Astrocyte (in vitro differentiated cells and primary cell): ENCODE data around the gene TCERG1.

Source experiments
- EZH2 ChIP-seq: IDR thresholded peaks from 2 replicates; pipeline ENCODE4 v1.6.1; 2012; ENCODE audit warnings: mild to moderate bottlenecking, low read length, inconsistent platforms; ENCODE audit not compliant: insufficient read depth
- TF ChIP-seq, protein P1 (sequence below): IDR thresholded peaks from 2 replicates; pipeline ENCODE4 v1.5.1; 2011; ENCODE audit warnings: low read depth, mild to moderate bottlenecking, inconsistent platforms, low read length, moderate library complexity; ENCODE audit not compliant: insufficient read depth

DNA sequence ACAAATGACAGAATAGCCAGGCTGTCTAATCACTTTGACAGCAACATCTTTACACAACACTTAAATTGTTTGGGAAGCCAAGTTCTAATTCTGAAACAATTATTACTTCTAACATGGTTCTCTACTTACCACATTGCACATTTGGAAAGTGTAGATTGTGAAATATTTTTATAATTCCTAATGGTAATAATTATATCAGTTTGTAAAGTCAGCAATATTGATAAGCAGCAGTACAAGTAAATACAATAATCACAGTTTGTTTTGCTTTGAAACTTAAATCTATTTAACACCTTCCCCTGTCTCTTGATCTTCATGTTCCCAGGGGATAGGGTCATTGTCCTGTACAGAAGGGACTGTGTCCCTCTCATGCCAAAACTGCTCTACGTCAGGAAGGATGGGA, 67.4 kb downstream of the TCERG1 start:
- no peak for TF ChIP-seq EZH2
- TF ChIP-seq, protein P1, sequence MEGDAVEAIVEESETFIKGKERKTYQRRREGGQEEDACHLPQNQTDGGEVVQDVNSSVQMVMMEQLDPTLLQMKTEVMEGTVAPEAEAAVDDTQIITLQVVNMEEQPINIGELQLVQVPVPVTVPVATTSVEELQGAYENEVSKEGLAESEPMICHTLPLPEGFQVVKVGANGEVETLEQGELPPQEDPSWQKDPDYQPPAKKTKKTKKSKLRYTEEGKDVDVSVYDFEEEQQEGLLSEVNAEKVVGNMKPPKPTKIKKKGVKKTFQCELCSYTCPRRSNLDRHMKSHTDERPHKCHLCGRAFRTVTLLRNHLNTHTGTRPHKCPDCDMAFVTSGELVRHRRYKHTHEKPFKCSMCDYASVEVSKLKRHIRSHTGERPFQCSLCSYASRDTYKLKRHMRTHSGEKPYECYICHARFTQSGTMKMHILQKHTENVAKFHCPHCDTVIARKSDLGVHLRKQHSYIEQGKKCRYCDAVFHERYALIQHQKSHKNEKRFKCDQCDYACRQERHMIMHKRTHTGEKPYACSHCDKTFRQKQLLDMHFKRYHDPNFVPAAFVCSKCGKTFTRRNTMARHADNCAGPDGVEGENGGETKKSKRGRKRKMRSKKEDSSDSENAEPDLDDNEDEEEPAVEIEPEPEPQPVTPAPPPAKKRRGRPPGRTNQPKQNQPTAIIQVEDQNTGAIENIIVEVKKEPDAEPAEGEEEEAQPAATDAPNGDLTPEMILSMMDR = no peak
